WTC11 (cell line): ENCODE measurements around the gene MEIS2. TPM values are rescaled to one million over a fixed set of nuclear protein-coding genes. Genes with fewer than 3 reads are reported as not detected.

ENCODE experiments used
- ATAC-seq: fragments of 200-7000 bp; cut with Tn5 transposase; 2 replicates; pipeline ENCODE4 v1.10.0; 2021; ENCODE audit warnings: mild to moderate bottlenecking, moderate library complexity
- CTCF ChIA-PET: fragments of 300-600 bp; sonication (Branson Sonifier 250); formaldehyde crosslinking; loops from one replicate; lab custom pipeline; 2021; ENCODE audit warnings: antibody characterized with exemption; lab: Charles Lee
- POLR2A ChIA-PET: fragments of 350-600 bp; sonication (Branson Sonifier 250); formaldehyde crosslinking; loops from one replicate; lab custom pipeline; 2021; ENCODE audit warnings: antibody characterized with exemption; lab: Charles Lee
- DNase-seq: peaks from one replicate; pipeline ENCODE4 v3.0.0; 2021; ENCODE audit warnings: low spot score
- H3K27ac Mint-ChIP-seq: 2 replicates; pipeline ENCODE4 v1.8.0; 2021; ENCODE audit warnings: mixed read lengths
- H3K27me3 Mint-ChIP-seq: 2 replicates; pipeline ENCODE4 v1.8.0; 2021; ENCODE audit warnings: low read depth, mild to moderate bottlenecking, moderate library complexity, mixed read lengths
- H3K36me3 Mint-ChIP-seq: 2 replicates; pipeline ENCODE4 v1.8.0; 2021; ENCODE audit warnings: mixed read lengths
- H3K4me1 Mint-ChIP-seq: 2 replicates; pipeline ENCODE4 v1.8.0; 2022; ENCODE audit warnings: mixed read lengths
- H3K4me3 Mint-ChIP-seq: 2 replicates; pipeline ENCODE4 v1.8.0; 2021; ENCODE audit warnings: mild to moderate bottlenecking, moderate library complexity, mixed read lengths
- H3K9me3 Mint-ChIP-seq: 2 replicates; pipeline ENCODE4 v1.8.0; 2021; ENCODE audit warnings: mixed read lengths
- HMGXB4 ChIP-seq: sonication (generic); formaldehyde crosslinking; IDR thresholded peaks from 2 replicates; pipeline ENCODE4 v1.8.1; 2023; ENCODE audit warnings: mild to moderate bottlenecking, moderate library complexity, missing genetic modification reagents
- JUN ChIP-seq: sonication (generic); formaldehyde crosslinking; IDR thresholded peaks from 2 replicates; pipeline ENCODE4 v1.8.0; 2023; ENCODE audit warnings: mild to moderate bottlenecking, missing genetic modification reagents
- NR1H2 ChIP-seq: sonication (generic); formaldehyde crosslinking; IDR thresholded peaks from 2 replicates; pipeline ENCODE4 v1.9.0; 2021; ENCODE audit warnings: mild to moderate bottlenecking, moderate library complexity, missing genetic modification reagents
- OVOL2 ChIP-seq: fragments of 250-450 bp; sonication (Bioruptor Pico); IDR thresholded peaks from 2 replicates; pipeline ENCODE4 v1.9.0; 2021; ENCODE audit warnings: mild to moderate bottlenecking, borderline replicate concordance
- PRDM15 ChIP-seq: sonication (generic); formaldehyde crosslinking; IDR thresholded peaks from 2 replicates; pipeline ENCODE4 v1.8.0; 2022; ENCODE audit warnings: missing genetic modification reagents
- PREB ChIP-seq: sonication (generic); formaldehyde crosslinking; IDR thresholded peaks from 2 replicates; pipeline ENCODE4 v1.8.1; 2022; ENCODE audit warnings: mild to moderate bottlenecking, missing genetic modification reagents, moderate library complexity, borderline replicate concordance
- TEAD1 ChIP-seq: sonication (generic); formaldehyde crosslinking; IDR thresholded peaks from 2 replicates; pipeline ENCODE4 v1.8.0; 2022; ENCODE audit warnings: mild to moderate bottlenecking, missing genetic modification reagents
- USF1 ChIP-seq: sonication (generic); formaldehyde crosslinking; IDR thresholded peaks from 2 replicates; pipeline ENCODE4 v1.8.0; 2022; ENCODE audit warnings: mild to moderate bottlenecking, missing genetic modification reagents
- ZNF532 ChIP-seq: fragments of 250-450 bp; sonication (Bioruptor Pico); IDR thresholded peaks from 2 replicates; pipeline ENCODE4 v1.9.0; 2021; ENCODE audit warnings: mild to moderate bottlenecking, borderline replicate concordance
- ZNF671 ChIP-seq: fragments of 250-450 bp; sonication (Bioruptor Pico); IDR thresholded peaks from 2 replicates; pipeline ENCODE4 v1.8.0; 2021; ENCODE audit warnings: mild to moderate bottlenecking
- total RNA-seq: library from RNA; stranded (reverse); gene quantifications from 3 replicates; pipeline ENCODE4 v1.2.3, GENCODE V29; 2021
- TF ChIP-seq, protein P1 (sequence below): sonication (generic); formaldehyde crosslinking; IDR thresholded peaks from 2 replicates; pipeline ENCODE4 v1.8.1; 2022; ENCODE audit warnings: low read depth, missing genetic modification reagents, borderline replicate concordance
- TF ChIP-seq, protein P2 (sequence below): sonication (generic); formaldehyde crosslinking; IDR thresholded peaks from 2 replicates; pipeline ENCODE4 v1.8.0; 2022; ENCODE audit warnings: mild to moderate bottlenecking, missing genetic modification reagents
- TF ChIP-seq, protein P3 (sequence below): sonication (generic); formaldehyde crosslinking; IDR thresholded peaks from 2 replicates; pipeline ENCODE4 v1.8.0; 2022; ENCODE audit warnings: mild to moderate bottlenecking, missing genetic modification reagents
- TF ChIP-seq, protein P4 (sequence below): fragments of 250-450 bp; sonication (Bioruptor Pico); IDR thresholded peaks from 2 replicates; pipeline ENCODE4 v1.9.0; 2021; ENCODE audit warnings: mild to moderate bottlenecking

The MEIS2 gene
- total RNA-seq, 1 experiment from 2014 or later: 0.57 TPM

- TF ChIP-seq HMGXB4: no peak
- no peak for TF ChIP-seq TEAD1 (CRISPR knock-in tag)
- TF ChIP-seq, all 79 proteins: peak for 0
Observed at GRCh38 chr15:36972704-36973103, 127.6 kb downstream of the MEIS2 start (continued).

DNA sequence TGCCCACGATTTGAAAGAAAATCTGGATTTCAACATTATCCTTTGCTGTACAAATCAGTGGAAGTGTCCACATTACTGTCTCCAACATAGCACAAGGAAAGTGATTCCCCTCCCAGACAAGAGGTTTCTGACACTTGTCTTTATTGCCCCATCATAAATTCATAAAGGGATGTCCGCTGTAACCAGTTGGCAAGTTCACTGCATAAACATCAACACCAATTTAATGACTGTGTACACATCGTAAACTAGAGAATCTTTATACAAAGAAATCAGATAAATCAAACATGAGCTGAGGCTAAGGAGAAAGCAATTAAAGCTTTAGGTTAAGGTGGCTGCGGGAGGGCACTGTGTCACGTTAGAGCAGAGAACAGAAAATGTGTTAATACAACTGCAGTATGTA lies 129.8 kb downstream of the MEIS2 start:
- CTCF ChIA-PET: no interaction called here
- Mint-ChIP-seq H3K36me3 (no peaks in the 10 kb centered on the region), H3K27me3 (no peaks in the 10 kb centered on the region), H3K4me3 (no peak overlapping the region)
- DNase-seq: no peak
- POLR2A ChIA-PET: no interaction called here
- TF ChIP-seq, protein P1, sequence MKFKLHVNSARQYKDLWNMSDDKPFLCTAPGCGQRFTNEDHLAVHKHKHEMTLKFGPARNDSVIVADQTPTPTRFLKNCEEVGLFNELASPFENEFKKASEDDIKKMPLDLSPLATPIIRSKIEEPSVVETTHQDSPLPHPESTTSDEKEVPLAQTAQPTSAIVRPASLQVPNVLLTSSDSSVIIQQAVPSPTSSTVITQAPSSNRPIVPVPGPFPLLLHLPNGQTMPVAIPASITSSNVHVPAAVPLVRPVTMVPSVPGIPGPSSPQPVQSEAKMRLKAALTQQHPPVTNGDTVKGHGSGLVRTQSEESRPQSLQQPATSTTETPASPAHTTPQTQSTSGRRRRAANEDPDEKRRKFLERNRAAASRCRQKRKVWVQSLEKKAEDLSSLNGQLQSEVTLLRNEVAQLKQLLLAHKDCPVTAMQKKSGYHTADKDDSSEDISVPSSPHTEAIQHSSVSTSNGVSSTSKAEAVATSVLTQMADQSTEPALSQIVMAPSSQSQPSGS (CRISPR knock-in tag): no peak
- TF ChIP-seq, protein P2, sequence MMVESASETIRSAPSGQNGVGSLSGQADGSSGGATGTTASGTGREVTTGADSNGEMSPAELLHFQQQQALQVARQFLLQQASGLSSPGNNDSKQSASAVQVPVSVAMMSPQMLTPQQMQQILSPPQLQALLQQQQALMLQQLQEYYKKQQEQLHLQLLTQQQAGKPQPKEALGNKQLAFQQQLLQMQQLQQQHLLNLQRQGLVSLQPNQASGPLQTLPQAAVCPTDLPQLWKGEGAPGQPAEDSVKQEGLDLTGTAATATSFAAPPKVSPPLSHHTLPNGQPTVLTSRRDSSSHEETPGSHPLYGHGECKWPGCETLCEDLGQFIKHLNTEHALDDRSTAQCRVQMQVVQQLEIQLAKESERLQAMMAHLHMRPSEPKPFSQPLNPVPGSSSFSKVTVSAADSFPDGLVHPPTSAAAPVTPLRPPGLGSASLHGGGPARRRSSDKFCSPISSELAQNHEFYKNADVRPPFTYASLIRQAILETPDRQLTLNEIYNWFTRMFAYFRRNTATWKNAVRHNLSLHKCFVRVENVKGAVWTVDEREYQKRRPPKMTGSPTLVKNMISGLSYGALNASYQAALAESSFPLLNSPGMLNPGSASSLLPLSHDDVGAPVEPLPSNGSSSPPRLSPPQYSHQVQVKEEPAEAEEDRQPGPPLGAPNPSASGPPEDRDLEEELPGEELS: no peak
- no peak for TF ChIP-seq NR1H2
- TF ChIP-seq, protein P3, sequence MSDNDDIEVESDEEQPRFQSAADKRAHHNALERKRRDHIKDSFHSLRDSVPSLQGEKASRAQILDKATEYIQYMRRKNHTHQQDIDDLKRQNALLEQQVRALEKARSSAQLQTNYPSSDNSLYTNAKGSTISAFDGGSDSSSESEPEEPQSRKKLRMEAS (CRISPR knock-in tag): no peak
- no peak for TF ChIP-seq PREB (CRISPR knock-in tag)
- no peak for TF ChIP-seq OVOL2 (CRISPR knock-in tag)
- TF ChIP-seq ZNF671: no peak
- TF ChIP-seq JUN (CRISPR knock-in tag): no peak
- TF ChIP-seq ZNF532 (CRISPR knock-in tag): no peak
- TF ChIP-seq, all 79 proteins: peak for 0
- Mint-ChIP-seq H3K9me3 (0 out of 2 replicates have a peak, but pooled peaks cover 3% of the 10 kb centered on the region), H3K4me1 (no peaks in the 10 kb centered on the region), H3K27ac (no peak overlapping the region)
- ATAC-seq: no peak

DNA sequence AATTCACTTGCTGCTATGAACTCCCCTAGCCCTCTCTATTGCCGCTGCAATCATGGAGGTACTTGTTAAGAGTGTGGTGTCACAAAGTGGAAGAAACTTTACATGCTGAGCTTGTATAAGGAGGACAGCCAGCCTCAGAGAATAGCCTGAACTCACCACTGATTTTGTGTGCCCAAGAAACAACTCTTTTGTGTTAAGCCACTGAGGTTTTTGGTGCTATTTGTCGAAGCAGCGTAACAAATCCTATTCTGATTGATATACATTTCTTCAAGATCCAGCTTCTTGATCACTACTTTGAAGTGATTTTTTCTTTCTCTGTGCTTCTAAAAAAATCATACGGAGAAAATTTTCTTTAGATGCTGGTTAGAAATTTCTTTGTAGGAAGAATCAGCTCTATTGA lies 132.4 kb downstream of the MEIS2 start:
- no peak for DNase-seq
- Mint-ChIP-seq H3K4me1 (no peaks in the 10 kb centered on the region), H3K27me3 (no peaks in the 10 kb centered on the region), H3K4me3 (no peak overlapping the region), H3K36me3 (no peaks in the 10 kb centered on the region), H3K9me3 (0 out of 2 replicates have a peak, but pooled peaks cover 3% of the 10 kb centered on the region), H3K27ac (no peak overlapping the region)
- ChIA-PET POLR2A (no interaction called here), CTCF (no interaction called here)
- ATAC-seq: no peak
- TF ChIP-seq USF1 (CRISPR knock-in tag): no peak
- TF ChIP-seq ZNF671: no peak
- TF ChIP-seq PRDM15 (CRISPR knock-in tag): no peak
- TF ChIP-seq, protein P4, sequence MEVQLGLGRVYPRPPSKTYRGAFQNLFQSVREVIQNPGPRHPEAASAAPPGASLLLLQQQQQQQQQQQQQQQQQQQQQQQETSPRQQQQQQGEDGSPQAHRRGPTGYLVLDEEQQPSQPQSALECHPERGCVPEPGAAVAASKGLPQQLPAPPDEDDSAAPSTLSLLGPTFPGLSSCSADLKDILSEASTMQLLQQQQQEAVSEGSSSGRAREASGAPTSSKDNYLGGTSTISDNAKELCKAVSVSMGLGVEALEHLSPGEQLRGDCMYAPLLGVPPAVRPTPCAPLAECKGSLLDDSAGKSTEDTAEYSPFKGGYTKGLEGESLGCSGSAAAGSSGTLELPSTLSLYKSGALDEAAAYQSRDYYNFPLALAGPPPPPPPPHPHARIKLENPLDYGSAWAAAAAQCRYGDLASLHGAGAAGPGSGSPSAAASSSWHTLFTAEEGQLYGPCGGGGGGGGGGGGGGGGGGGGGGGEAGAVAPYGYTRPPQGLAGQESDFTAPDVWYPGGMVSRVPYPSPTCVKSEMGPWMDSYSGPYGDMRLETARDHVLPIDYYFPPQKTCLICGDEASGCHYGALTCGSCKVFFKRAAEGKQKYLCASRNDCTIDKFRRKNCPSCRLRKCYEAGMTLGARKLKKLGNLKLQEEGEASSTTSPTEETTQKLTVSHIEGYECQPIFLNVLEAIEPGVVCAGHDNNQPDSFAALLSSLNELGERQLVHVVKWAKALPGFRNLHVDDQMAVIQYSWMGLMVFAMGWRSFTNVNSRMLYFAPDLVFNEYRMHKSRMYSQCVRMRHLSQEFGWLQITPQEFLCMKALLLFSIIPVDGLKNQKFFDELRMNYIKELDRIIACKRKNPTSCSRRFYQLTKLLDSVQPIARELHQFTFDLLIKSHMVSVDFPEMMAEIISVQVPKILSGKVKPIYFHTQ (CRISPR knock-in tag): no peak
